GM18520 (cell line): ENCODE measurements around the gene KRT80.

ENCODE experiments used
- ATAC-seq: cut with Tn5 transposase; IDR thresholded peaks from one replicate; pipeline ENCODE4 v1.9.1; 2021; ENCODE audit not compliant: unreplicated experiment

KRT80 gene

GRCh38 chr12:52211716-52212585, 20.1 kb upstream of the KRT80 start:
- no peak for ATAC-seq

GRCh38 chr12:52210925-52211650, 19.3 kb upstream of the KRT80 start:
- ATAC-seq = no peak

- no peak for ATAC-seq
These were observed 18.5 kb upstream of the KRT80 start for GRCh38 chr12:52210186-52210924.

- ATAC-seq = no peak
These were observed 17.5 kb upstream of the KRT80 start for GRCh38 chr12:52209321-52209720.

DNA sequence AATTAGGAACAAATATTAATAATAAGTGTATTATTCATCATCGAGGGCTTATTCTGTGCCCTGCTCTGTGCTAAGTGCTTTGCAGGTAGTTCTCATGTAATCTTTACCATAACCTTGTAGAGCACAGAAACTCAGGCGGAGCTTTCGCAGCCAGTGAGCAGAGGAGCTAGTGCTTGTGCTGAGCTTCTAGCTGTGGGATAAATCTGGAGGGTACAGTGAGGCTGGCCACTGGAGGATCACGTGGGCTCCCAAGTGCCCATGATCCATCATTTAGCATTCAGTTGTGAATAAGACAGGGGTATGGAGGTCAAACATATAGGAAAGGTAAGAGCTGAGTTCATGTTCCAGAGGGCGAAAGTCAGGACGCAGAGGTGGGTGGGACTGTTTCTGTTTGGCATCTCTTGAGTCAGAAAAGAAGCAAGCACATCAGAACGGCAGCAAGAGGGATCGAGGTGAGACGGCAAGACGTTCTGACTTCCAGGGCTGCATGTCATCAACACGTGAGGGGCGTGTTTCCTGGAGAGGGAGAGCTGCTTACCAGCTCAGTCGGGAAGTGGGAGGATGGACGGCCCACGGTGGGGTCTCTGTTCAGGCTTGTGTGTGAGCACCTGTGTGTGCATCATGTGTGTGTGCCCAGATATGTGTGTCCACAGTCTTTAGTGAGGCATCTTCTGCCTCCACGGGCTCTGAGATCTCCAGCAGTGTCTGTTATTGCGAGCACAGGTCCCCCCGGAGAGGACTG, 16.8 kb upstream of the KRT80 start:
- ATAC-seq = no peak

GRCh38 chr12:52207895-52208294, 16.1 kb upstream of the KRT80 start:
- ATAC-seq = no peak

DNA sequence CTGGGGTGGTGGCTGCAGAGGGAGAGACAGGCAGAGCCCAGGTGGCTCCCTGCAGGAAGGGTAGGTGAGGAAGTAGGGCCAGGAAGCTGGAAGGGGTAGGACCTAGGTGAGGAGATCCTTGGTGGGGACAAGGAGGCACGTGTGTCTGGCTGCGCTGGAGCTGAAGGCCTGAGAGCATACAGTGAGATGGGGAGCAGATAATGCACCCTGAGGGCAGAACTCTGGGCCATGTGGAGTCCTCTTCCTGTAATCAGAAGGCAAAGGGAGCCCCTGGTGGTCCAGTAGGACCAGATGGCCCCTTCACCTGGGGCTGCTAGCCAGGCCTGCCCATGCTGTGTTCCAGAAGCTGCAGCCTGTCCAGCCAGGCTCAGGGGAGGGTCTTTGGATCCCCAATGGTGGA, 15.3 kb upstream of the KRT80 start:
- no peak for ATAC-seq

DNA sequence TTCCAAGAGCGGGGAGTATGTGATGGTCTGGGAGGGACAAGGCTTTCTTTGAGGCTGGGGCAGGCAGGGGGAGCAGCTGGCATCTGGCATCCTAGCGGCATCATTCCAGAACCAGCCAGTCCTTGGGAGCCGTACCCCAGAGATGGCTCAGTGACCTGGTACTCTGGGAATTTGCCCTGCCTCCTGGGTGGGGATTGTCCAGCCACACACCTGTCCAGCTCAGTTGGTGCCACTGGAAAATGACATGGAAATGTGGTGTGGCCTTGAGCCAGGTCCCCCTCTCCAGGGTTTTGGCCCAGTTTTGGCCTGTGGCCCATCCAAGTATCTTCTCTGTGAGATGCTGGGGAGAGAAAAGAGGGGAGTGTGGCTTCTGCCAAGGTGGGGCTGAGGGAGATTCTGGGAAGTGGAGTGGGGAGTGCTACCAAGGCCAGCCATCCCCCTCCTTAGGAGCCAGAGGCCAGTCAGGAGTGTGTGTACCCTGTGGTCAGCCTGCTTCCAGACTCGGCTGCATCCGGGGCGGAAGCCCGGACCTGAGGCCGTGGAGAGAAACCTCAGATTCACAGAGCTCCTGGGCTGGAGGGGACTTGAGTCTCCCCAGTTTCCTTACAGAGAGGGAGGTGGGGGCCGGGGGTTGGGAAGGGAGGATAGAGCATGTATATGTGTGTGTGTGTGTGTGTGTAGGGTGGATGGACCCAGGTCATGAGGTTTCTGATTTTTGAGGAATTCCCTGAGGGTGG, 14.7 kb upstream of the KRT80 start:
- ATAC-seq = no peak

DNA sequence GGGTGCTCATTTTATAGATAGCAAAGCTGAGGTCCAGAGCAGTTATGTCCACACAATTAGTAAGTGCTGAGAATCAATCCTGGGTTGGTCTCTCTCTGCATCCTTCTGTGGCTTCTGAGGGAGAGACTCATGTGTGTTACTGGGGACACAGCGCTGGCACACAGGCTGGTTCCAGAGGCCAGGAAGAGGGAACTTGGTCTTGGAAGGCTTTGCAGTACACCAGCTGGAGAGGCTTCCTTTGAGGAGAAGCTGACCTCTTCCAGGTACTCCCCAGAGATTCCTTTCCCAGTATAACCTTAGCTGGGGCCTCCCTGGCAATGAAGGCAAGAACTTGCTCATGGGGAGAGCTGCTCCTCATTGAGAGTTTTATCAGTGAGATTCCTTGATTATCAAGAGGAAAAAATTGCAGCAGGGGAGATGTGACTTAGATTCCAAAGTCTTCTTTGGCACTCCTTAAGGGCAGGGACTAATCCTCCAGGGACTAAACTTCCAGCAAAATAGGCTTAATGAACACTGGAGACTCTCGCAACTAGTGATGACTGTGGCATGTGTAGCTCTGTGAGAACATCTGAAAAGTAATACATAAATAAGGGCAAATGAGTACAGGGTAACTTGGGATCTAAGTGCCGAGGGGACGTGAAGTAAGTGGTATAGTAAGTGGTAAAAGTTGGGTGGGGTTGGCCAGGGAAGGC, 13.9 kb upstream of the KRT80 start:
- no peak for ATAC-seq

DNA sequence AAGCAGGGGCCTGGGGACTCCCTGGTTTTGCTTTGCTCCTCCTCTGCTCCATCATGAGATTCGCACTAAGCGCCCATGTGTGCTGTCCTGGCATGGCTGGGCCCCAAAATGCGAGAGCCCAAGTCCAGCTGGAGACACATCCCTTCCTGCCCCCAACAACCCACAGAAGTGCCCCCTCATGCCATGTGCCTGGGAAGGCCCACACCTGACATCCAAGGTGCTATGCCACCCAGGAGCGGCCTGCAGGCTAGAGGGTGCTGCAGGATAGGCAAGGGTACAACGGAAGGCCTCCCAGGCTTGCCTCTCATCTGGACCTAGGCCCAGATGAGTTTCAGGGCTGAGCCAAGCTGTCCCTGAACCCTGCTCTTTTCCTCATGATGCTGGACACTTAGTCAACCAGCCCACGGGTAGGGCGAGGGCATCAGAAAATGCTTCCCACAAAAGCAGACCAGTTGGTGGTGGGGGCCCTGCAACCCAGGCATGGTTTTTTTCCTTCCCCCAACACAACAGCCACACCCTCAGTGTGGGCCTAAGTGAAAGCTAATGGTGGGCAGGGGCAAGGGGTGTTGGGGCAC, 13.2 kb upstream of the KRT80 start:
- no peak for ATAC-seq

DNA sequence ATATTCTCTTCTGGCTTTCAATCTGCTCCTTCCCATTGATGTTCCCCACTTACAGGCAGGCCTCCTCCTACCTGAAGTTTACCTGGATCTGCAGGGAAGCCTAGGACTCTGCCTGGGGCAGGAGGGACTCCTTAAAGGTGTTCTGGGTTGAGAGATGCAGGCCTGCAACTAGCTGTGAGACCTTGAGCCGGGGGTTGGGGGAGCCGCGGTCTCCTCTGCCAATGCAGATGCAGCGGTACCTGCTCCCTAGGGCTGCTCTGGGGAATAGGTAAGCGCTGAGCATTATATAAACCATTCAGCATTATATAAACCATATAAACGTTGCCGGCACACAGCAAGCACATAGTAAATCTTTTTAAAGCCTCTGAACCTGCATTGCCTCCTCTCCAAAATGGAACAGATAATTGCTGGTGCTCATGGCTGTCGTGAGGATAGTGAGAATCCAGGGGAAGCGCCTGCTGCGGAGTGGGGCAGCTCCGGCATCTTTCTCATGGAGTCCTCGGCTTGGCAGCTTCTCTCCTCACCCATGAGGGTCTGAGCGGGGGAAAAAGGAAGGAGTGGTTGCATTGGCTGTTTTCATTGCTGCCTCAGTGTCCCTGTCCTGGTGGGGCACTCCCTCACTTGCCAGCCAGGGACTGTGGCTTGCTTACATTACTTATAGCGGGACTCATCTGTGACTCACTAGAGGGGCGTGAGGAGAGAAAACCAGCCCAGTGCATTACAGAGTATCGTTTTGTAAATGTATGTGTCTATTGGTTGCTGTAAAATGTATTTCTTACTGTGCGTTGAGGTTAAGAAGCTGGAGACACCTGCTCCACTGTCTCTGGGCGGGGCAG, 12.5 kb upstream of the KRT80 start:
- no peak for ATAC-seq

- ATAC-seq = no peak
These were observed 11.5 kb upstream of the KRT80 start for GRCh38 chr12:52203079-52203921.

- no peak for ATAC-seq
These were observed 10.7 kb upstream of the KRT80 start for GRCh38 chr12:52202361-52203078.

GRCh38 chr12:52201451-52201839, 9.6 kb upstream of the KRT80 start:
- no peak for ATAC-seq

- ATAC-seq = no peak
These were observed 9.1 kb upstream of the KRT80 start for GRCh38 chr12:52200781-52201450.

DNA sequence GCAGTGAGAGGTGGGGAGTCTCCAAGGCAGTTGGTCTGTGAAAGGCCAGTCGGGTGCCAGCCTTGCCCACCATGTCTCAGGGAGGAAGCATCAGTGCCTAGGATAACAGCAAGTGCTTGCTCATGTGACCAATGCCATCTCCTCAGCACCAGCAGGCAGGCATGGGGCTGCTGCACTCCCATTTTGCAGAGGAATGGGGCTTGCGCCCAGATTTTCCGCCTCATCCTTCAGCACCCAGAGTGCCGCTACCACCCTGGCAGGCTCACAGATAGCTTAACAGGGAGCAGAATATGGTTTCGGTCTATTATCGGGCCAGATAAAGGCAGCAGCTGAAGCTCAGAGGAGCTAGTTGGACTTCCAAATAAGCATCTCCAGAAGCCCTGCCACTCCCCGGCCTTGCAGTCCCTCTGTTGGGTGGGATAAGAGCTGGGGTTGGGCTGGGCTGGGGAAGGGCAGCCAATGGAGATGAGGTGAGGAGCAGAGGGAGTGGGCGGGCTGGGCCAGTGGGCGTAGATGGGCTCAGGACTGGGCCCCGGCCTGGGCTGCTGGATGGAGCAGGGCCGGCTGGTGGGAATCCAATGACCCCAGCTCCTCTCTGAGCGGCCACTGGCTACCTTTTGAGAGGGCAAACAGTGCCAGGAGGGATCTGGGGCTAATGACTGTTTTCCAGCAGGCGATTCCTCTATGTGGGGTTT, 8.4 kb upstream of the KRT80 start:
- no peak for ATAC-seq
